ENCODE data around the gene ANKRD33B.

ANKRD33B gene

GRCh38 chr5:10585518-10585915 is 21.6 kb downstream of the ANKRD33B start:
- H3K4me3 ChIP-seq (ENCODE audit: low read depth, low read length): no peak overlapping the region
- TF ChIP-seq CTCF (IDR thresholded peaks at IDR 0.05; ENCODE audit: low read depth, low read length, missing control alignments): no peak
- no peak for DNase-seq (ENCODE audit: low read depth)

- DNase-seq (ENCODE audit: low read depth): no peak
- no peak for TF ChIP-seq CTCF (IDR thresholded peaks at IDR 0.05; ENCODE audit: low read depth, low read length, missing control alignments)
These were observed 22.1 kb downstream of the ANKRD33B start for GRCh38 chr5:10586008-10586407.

GRCh38 chr5:10586555-10586954 is 22.7 kb downstream of the ANKRD33B start:
- TF ChIP-seq CTCF (IDR thresholded peaks at IDR 0.05; ENCODE audit: low read depth, low read length, missing control alignments): no peak
- H3K4me3 ChIP-seq (ENCODE audit: low read depth, low read length): no peak overlapping the region
- DNase-seq (ENCODE audit: low read depth): no peak

More at GRCh38 chr5:10586008-10586407, 22.1 kb downstream of the ANKRD33B start:
- no peak overlapping the region for H3K4me3 ChIP-seq (ENCODE audit: low read depth, low read length)

- no peak for DNase-seq (ENCODE audit: low read depth)
- TF ChIP-seq CTCF (IDR thresholded peaks at IDR 0.05; ENCODE audit: low read depth, low read length, missing control alignments): no peak
- H3K4me3 ChIP-seq (ENCODE audit: low read depth, low read length): no peak overlapping the region
These were observed 24.4 kb downstream of the ANKRD33B start for GRCh38 chr5:10588109-10588775.

- no peak for TF ChIP-seq CTCF (IDR thresholded peaks at IDR 0.05; ENCODE audit: low read depth, low read length, missing control alignments)
- no peak overlapping the region for H3K4me3 ChIP-seq (ENCODE audit: low read depth, low read length)
- DNase-seq (ENCODE audit: low read depth): no peak
These were observed 25.0 kb downstream of the ANKRD33B start for GRCh38 chr5:10588779-10589447.

- no peak for TF ChIP-seq CTCF (IDR thresholded peaks at IDR 0.05; ENCODE audit: low read depth, low read length, missing control alignments)
- no peak for DNase-seq (ENCODE audit: low read depth)
- H3K4me3 ChIP-seq (ENCODE audit: low read depth, low read length): no peak overlapping the region
These were observed 26.5 kb downstream of the ANKRD33B start for GRCh38 chr5:10590226-10590999.

Measured in GM12864 (cell line).